ENCODE measurements around the gene BCAS4.

DNA sequence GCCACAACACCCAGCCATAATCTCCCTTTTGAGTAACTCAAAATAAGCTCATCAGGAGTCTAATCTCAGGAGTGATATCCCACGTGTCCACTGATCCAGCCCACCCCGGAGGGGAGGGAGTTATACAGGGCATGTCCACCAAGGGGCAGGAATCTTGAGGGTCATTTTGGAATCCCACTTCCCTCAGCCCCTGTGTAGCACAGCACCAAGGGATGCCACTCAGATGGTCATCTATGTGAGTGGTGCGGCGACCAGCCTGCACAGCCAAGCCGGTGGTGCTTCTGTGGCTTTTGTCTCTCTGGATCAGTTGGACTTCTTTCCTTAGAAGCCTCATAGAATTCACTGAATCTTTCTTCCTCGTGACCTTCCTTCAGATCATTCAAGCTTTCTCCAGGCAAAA lies 11.0 kb upstream of the BCAS4 start:
- TF ChIP-seq CTCF (IDR thresholded peaks at IDR 0.05), result no peak
- TF ChIP-seq SIN3A (IDR thresholded peaks at IDR 0.05; ENCODE audit: borderline replicate concordance, insufficient read depth, low read depth, low read length), result no peak
- no peak for TF ChIP-seq POLR2AphosphoS5 (IDR thresholded peaks at IDR 0.05; ENCODE audit: low read depth, low read length)

Measured in Panc1 (cell line).